ENCODE data around the gene PGAP6.

DNA sequence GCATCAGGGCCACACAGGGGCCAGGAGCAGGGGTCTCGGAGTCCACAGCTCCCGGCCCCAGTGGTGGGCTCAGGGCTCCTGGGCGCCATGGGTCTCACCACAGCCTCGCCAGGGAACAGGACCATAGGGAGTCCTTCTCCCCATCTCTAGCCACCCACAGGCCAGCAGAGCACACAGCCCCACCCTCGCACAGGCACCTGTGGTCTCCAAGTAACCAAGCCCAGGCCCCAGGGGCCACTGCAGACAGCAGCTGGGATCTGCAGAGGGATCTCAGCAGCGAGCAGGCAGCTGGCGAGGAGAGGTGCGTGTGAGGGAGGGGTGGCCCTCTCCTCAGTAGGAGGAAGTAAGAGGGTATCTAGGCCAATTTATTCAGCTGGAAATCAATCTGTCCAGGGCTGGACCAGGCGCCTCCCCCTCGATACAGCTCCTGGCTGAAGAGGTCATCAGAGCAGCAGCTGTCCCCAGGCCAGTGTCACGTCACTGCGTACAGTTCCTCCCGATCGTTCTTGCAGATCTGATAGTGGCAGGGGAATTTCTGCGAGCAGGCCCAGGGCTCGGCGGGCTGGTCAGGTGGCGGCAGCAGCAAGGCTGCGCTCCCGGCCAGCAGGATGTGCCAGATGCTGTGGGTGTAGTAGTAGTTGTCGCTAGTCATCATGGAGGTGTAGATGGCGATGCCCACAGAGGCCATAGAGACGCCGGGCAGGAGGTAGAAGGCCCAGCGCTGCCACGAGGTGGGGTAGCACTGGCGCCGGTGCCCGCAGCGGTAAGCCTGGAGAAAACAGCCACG lies 10.1 kb downstream of the PGAP6 start:
- TF ChIP-seq, protein P1, sequence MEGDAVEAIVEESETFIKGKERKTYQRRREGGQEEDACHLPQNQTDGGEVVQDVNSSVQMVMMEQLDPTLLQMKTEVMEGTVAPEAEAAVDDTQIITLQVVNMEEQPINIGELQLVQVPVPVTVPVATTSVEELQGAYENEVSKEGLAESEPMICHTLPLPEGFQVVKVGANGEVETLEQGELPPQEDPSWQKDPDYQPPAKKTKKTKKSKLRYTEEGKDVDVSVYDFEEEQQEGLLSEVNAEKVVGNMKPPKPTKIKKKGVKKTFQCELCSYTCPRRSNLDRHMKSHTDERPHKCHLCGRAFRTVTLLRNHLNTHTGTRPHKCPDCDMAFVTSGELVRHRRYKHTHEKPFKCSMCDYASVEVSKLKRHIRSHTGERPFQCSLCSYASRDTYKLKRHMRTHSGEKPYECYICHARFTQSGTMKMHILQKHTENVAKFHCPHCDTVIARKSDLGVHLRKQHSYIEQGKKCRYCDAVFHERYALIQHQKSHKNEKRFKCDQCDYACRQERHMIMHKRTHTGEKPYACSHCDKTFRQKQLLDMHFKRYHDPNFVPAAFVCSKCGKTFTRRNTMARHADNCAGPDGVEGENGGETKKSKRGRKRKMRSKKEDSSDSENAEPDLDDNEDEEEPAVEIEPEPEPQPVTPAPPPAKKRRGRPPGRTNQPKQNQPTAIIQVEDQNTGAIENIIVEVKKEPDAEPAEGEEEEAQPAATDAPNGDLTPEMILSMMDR (IDR thresholded peaks at IDR 0.05): peak in 1 of 7 experiments; percentile 4
- TF ChIP-seq POLR2A (IDR thresholded peaks at IDR 0.05): no peak

All from body of pancreas (tissue), 4 donors.